H1 (cell line): ENCODE data around the gene SGCB. TPM values are rescaled to one million over a fixed set of nuclear protein-coding genes. Genes with fewer than 3 reads are reported as not detected.

Source experiments
- CEBPB ChIP-seq: IDR thresholded peaks from 2 replicates; pipeline ENCODE4 v1.6.1; 2012; ENCODE audit warnings: low read depth, low read length
- CHD1 ChIP-seq: IDR thresholded peaks from 2 replicates; pipeline ENCODE4 v1.6.1; 2012; ENCODE audit warnings: low read depth, low read length, improper control_type of control experiment
- MAFK ChIP-seq: IDR thresholded peaks from 2 replicates; pipeline ENCODE4 v1.6.1; 2012; ENCODE audit warnings: low read depth, mild to moderate bottlenecking, improper control_type of control experiment, low read length
- NANOG ChIP-seq: IDR thresholded peaks from 2 replicates; pipeline ENCODE4 v1.6.1; 2011; ENCODE audit warnings: low read length, low read depth, mild to moderate bottlenecking, inconsistent platforms; ENCODE audit not compliant: insufficient read depth, poor library complexity, severe bottlenecking
- RNF2 ChIP-seq: fragments of 200-900, 300-1000 bp; sonication (generic); IDR thresholded peaks from 2 replicates; pipeline ENCODE4 v1.7.1; 2016; ENCODE audit warnings: borderline replicate concordance, low read depth, mild to moderate bottlenecking, antibody characterized with exemption, low read length; ENCODE audit not compliant: poor library complexity, severe bottlenecking; ENCODE audit errors: missing control alignments
- RXRA ChIP-seq: IDR thresholded peaks from 2 replicates; pipeline ENCODE4 v1.6.1; 2011; ENCODE audit warnings: low read depth, mild to moderate bottlenecking, low read length, moderate library complexity; ENCODE audit not compliant: insufficient read depth
- polyA plus RNA-seq, 7 experiments: library from polyadenylated mRNA; depleted of rRNA in 3 of 7; stranded (reverse) in 5 of 7; unstranded in 2 of 7; fragments of >200 nt in 5 of 7; fragments of 200-250 nt in 2 of 7; gene quantifications; 1 replicate in 5 of 7; 2 replicates in 1 of 7; 4 replicates in 1 of 7; pipeline versions ENCODE4 v1.2.1 to v1.2.3, GENCODE V29; 2011 to 2013; ENCODE audit warnings: missing spikeins in 2 of 7, mixed read lengths in 2 of 7
- total RNA-seq: library from RNA; stranded (reverse); fragmentation: NEBNext Ultra II Directional; extraction: Animal tissue kit (Norgen Biotek cat#: 25700); gene quantifications from 2 replicates; pipeline ENCODE4 v1.2.1, GENCODE V29; 2021
- TF ChIP-seq, protein P1 (sequence below): fragments of 300-600 bp; sonication (generic); IDR thresholded peaks from 2 replicates; pipeline ENCODE4 v1.7.1; 2012; ENCODE audit warnings: low read length, moderate library complexity, mild to moderate bottlenecking, inconsistent platforms; ENCODE audit not compliant: insufficient replicate concordance
- TF ChIP-seq, protein P2 (sequence below): IDR thresholded peaks from 2 replicates; pipeline ENCODE4 v1.6.1; 2012; ENCODE audit warnings: inconsistent platforms
- TF ChIP-seq, protein P3 (sequence below): IDR thresholded peaks from 2 replicates; pipeline ENCODE4 v1.6.1; 2012; ENCODE audit warnings: inconsistent platforms

The SGCB gene
- total and polyA plus RNA-seq, 2 of the 8 experiments (the other 6 are each of a cell fraction or from before 2014, with no cell fraction given): 6.8 to 32.2 TPM

DNA sequence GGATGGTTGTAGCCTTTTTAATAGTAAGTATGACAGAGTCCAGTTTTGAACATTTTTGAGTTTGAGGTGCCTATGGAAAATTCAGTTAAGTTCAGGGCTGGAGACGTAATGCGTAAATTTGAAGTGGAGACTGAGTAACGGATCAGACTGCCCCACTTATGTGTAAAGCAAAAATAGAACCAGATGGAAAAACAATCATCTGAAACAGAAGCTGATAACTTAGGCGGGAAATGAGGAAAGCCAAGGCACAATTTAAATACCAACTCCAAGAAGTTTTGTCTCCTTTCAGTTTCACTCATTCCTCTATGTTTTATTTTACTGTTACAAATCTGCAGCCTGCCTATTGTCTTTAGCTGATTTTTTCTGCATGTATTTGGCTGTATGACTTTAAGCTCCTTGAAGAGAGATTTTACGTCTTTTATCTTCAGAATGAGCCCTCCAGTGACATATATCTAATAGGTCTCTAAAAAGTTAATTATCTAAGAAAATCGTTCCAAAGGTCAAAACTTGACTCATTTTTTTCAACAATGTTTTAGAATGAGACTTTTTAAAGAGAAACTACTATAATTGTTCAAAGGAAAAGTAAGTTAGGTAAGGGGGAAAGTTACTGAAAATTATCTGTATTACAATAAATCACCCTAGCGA, 1.1 kb downstream of the SGCB start (continued):
- TF ChIP-seq, protein P1, sequence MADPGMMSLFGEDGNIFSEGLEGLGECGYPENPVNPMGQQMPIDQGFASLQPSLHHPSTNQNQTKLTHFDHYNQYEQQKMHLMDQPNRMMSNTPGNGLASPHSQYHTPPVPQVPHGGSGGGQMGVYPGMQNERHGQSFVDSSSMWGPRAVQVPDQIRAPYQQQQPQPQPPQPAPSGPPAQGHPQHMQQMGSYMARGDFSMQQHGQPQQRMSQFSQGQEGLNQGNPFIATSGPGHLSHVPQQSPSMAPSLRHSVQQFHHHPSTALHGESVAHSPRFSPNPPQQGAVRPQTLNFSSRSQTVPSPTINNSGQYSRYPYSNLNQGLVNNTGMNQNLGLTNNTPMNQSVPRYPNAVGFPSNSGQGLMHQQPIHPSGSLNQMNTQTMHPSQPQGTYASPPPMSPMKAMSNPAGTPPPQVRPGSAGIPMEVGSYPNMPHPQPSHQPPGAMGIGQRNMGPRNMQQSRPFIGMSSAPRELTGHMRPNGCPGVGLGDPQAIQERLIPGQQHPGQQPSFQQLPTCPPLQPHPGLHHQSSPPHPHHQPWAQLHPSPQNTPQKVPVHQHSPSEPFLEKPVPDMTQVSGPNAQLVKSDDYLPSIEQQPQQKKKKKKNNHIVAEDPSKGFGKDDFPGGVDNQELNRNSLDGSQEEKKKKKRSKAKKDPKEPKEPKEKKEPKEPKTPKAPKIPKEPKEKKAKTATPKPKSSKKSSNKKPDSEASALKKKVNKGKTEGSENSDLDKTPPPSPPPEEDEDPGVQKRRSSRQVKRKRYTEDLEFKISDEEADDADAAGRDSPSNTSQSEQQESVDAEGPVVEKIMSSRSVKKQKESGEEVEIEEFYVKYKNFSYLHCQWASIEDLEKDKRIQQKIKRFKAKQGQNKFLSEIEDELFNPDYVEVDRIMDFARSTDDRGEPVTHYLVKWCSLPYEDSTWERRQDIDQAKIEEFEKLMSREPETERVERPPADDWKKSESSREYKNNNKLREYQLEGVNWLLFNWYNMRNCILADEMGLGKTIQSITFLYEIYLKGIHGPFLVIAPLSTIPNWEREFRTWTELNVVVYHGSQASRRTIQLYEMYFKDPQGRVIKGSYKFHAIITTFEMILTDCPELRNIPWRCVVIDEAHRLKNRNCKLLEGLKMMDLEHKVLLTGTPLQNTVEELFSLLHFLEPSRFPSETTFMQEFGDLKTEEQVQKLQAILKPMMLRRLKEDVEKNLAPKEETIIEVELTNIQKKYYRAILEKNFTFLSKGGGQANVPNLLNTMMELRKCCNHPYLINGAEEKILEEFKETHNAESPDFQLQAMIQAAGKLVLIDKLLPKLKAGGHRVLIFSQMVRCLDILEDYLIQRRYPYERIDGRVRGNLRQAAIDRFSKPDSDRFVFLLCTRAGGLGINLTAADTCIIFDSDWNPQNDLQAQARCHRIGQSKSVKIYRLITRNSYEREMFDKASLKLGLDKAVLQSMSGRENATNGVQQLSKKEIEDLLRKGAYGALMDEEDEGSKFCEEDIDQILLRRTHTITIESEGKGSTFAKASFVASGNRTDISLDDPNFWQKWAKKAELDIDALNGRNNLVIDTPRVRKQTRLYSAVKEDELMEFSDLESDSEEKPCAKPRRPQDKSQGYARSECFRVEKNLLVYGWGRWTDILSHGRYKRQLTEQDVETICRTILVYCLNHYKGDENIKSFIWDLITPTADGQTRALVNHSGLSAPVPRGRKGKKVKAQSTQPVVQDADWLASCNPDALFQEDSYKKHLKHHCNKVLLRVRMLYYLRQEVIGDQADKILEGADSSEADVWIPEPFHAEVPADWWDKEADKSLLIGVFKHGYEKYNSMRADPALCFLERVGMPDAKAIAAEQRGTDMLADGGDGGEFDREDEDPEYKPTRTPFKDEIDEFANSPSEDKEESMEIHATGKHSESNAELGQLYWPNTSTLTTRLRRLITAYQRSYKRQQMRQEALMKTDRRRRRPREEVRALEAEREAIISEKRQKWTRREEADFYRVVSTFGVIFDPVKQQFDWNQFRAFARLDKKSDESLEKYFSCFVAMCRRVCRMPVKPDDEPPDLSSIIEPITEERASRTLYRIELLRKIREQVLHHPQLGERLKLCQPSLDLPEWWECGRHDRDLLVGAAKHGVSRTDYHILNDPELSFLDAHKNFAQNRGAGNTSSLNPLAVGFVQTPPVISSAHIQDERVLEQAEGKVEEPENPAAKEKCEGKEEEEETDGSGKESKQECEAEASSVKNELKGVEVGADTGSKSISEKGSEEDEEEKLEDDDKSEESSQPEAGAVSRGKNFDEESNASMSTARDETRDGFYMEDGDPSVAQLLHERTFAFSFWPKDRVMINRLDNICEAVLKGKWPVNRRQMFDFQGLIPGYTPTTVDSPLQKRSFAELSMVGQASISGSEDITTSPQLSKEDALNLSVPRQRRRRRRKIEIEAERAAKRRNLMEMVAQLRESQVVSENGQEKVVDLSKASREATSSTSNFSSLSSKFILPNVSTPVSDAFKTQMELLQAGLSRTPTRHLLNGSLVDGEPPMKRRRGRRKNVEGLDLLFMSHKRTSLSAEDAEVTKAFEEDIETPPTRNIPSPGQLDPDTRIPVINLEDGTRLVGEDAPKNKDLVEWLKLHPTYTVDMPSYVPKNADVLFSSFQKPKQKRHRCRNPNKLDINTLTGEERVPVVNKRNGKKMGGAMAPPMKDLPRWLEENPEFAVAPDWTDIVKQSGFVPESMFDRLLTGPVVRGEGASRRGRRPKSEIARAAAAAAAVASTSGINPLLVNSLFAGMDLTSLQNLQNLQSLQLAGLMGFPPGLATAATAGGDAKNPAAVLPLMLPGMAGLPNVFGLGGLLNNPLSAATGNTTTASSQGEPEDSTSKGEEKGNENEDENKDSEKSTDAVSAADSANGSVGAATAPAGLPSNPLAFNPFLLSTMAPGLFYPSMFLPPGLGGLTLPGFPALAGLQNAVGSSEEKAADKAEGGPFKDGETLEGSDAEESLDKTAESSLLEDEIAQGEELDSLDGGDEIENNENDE: no peak
- TF ChIP-seq RNF2 (no peak), CHD1 (no peak), CEBPB (no peak), NANOG (no peak), MAFK (no peak), RXRA (no peak)
- TF ChIP-seq, protein P2, sequence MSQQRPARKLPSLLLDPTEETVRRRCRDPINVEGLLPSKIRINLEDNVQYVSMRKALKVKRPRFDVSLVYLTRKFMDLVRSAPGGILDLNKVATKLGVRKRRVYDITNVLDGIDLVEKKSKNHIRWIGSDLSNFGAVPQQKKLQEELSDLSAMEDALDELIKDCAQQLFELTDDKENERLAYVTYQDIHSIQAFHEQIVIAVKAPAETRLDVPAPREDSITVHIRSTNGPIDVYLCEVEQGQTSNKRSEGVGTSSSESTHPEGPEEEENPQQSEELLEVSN: no peak
- TF ChIP-seq, protein P3, sequence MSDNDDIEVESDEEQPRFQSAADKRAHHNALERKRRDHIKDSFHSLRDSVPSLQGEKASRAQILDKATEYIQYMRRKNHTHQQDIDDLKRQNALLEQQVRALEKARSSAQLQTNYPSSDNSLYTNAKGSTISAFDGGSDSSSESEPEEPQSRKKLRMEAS: no peak
